SK-N-SH (cell line): ENCODE measurements around the gene OLFML2A. TPM values are rescaled to one million over a fixed set of nuclear protein-coding genes. Genes with fewer than 3 reads are reported as not detected.

Experiments
- CTCF ChIA-PET: fragments of 300-600, 350-600 bp; formaldehyde crosslinking; extraction: SDS; loops from one replicate; lab custom pipeline; 2021; lab: Yijun Ruan, JAX
- POLR2A ChIA-PET: fragments of 350-600 bp; sonication (Branson Sonifier 250); formaldehyde crosslinking; extraction: SDS; loops from one replicate; lab custom pipeline; 2020; ENCODE audit warnings: antibody characterized with exemption, inconsistent platforms; lab: Yijun Ruan, JAX
- DNase-seq: peaks from one replicate; pipeline ENCODE4 v3.0.0; 2012
- H2AFZ ChIP-seq: fragments of 200-600 bp; sonication (generic); 2 replicates; pipeline ENCODE4 v1.8.1; 2016; ENCODE audit warnings: antibody characterized with exemption, mild to moderate bottlenecking, low read depth
- H3F3A ChIP-seq: fragments of 200-600 bp; sonication (generic); replicated peaks from 2 replicates; pipeline ENCODE3; 2016; ENCODE audit warnings: antibody characterized with exemption, mild to moderate bottlenecking; ENCODE audit not compliant: insufficient read depth
- H3K27ac ChIP-seq, 2 experiments: fragments of 200-500 bp in 1 of 2; fragments of 200-600 bp in 1 of 2; sonication (Bioruptor generic) in 1 of 2; sonication (generic), shearing (Covaris generic) in 1 of 2; 2 replicates each; pipeline versions ENCODE4 v1.5.1 to v1.6.1; 2014 to 2016; ENCODE audit warnings: low read depth in 2 of 2, inconsistent platforms in 1 of 2, low read length in 1 of 2, mild to moderate bottlenecking in 1 of 2, mixed read lengths in 1 of 2
- H3K27me3 ChIP-seq: fragments of 200-600 bp; sonication (generic), shearing (Covaris generic); 2 replicates; pipeline ENCODE4 v1.6.1; 2016; ENCODE audit warnings: mixed run types; ENCODE audit not compliant: insufficient read depth
- H3K36me3 ChIP-seq, 2 experiments: fragments of 200-500 bp in 1 of 2; fragments of 200-600 bp in 1 of 2; sonication (Bioruptor generic) in 1 of 2; sonication (generic) in 1 of 2; replicated peaks in 1 of 2; 2 replicates each; pipeline versions ENCODE3 to v1.5.1; 2014 to 2016; ENCODE audit warnings: low read length in 1 of 2, mild to moderate bottlenecking in 1 of 2; ENCODE audit not compliant: insufficient read depth in 2 of 2, control insufficient read depth in 1 of 2
- H3K4me1 ChIP-seq, 2 experiments: fragments of 200-500 bp in 1 of 2; fragments of 200-600 bp in 1 of 2; sonication (Bioruptor generic) in 1 of 2; sonication (generic), shearing (Covaris generic) in 1 of 2; 2 replicates each; pipeline versions ENCODE4 v1.5.1 to v1.6.1; 2014 to 2016; ENCODE audit warnings: low read depth in 1 of 2, low read length in 1 of 2, mixed run types in 1 of 2; ENCODE audit not compliant: insufficient read depth in 2 of 2, control insufficient read depth in 1 of 2
- H3K4me2 ChIP-seq: fragments of 200-600 bp; sonication (generic), shearing (Covaris generic); 2 replicates; pipeline ENCODE4 v1.6.1; 2017; ENCODE audit warnings: mixed run types
- H3K4me3 ChIP-seq, 2 experiments: fragments of 200-500 bp in 1 of 2; fragments of 200-600 bp in 1 of 2; sonication (Bioruptor generic) in 1 of 2; sonication (generic), shearing (Covaris generic) in 1 of 2; 2 replicates each; pipeline versions ENCODE4 v1.5.1 to v1.8.1; 2014 to 2016; ENCODE audit warnings: low read depth in 2 of 2, inconsistent platforms in 1 of 2, low read length in 1 of 2, mild to moderate bottlenecking in 1 of 2, mixed read lengths in 1 of 2, moderate library complexity in 1 of 2
- H3K79me2 ChIP-seq: fragments of 200-600 bp; sonication (generic); 2 replicates; pipeline ENCODE4 v1.8.1; 2017; ENCODE audit warnings: mild to moderate bottlenecking; ENCODE audit not compliant: insufficient read depth
- H3K9ac ChIP-seq: fragments of 200-600 bp; sonication (generic); 2 replicates; pipeline ENCODE4 v1.6.1; 2017; ENCODE audit warnings: mixed run types
- H3K9me2 ChIP-seq: fragments of 200-600 bp; sonication (generic); 2 replicates; pipeline ENCODE4 v1.6.1; 2017; ENCODE audit warnings: mixed run types
- H3K9me3 ChIP-seq: fragments of 200-600 bp; sonication (generic); 2 replicates; pipeline ENCODE4 v1.6.1; 2017; ENCODE audit warnings: mixed run types, mild to moderate bottlenecking, moderate library complexity
- H4K20me1 ChIP-seq: fragments of 200-600 bp; sonication (generic); 2 replicates; pipeline ENCODE4 v1.6.1; 2017; ENCODE audit warnings: mild to moderate bottlenecking, mixed run types; ENCODE audit not compliant: insufficient read depth
- FOXJ3 ChIP-seq: sonication (generic); formaldehyde crosslinking; IDR thresholded peaks from 2 replicates; pipeline ENCODE4 v1.5.1; 2020; ENCODE audit warnings: mild to moderate bottlenecking, missing genetic modification reagents
- FOXM1 ChIP-seq: IDR thresholded peaks from 2 replicates; pipeline ENCODE4 v1.4.0; 2012; ENCODE audit warnings: low read depth, mild to moderate bottlenecking
- GATA2 ChIP-seq: sonication (generic); formaldehyde crosslinking; IDR thresholded peaks from 2 replicates; pipeline ENCODE4 v1.5.0; 2020; ENCODE audit warnings: mild to moderate bottlenecking, missing genetic modification reagents
- JUND ChIP-seq: IDR thresholded peaks from 2 replicates; pipeline ENCODE4 v1.4.0; 2012
- RAD21 ChIP-seq: IDR thresholded peaks from 2 replicates; pipeline ENCODE4 v1.6.1; 2012; ENCODE audit warnings: mild to moderate bottlenecking, low read length
- RXRA ChIP-seq: IDR thresholded peaks from 2 replicates; pipeline ENCODE4 v1.4.0; 2012; ENCODE audit warnings: low read depth, mild to moderate bottlenecking, borderline replicate concordance
- SMC3 ChIP-seq: IDR thresholded peaks from 2 replicates; pipeline ENCODE4 v1.6.1; 2012; ENCODE audit warnings: low read depth, low read length, improper control_type of control experiment
- TAF1 ChIP-seq: IDR thresholded peaks from 2 replicates; pipeline ENCODE4 v1.6.1; 2012; ENCODE audit warnings: low read depth, mild to moderate bottlenecking, low read length, moderate library complexity, borderline replicate concordance
- WGBS: methylation state at CpG from one replicate; pipeline ENCODE4 v1.1.6; 2017; ENCODE audit warnings: low lambda C conversion rate; 5-methylcytosine and 5-hydroxymethylcytosine counted together
- polyA plus RNA-seq, 3 experiments: library from polyadenylated mRNA; depleted of rRNA; stranded (reverse); fragments of >200 nt; gene quantifications; 2 replicates each; pipeline ENCODE4 v1.2.3, GENCODE V29; 2012
- TF ChIP-seq, protein P1 (sequence below): fragments of 150-350 bp; IDR thresholded peaks from 2 replicates; pipeline ENCODE4 v1.6.1; 2017; ENCODE audit warnings: antibody characterized with exemption, low read length, low read depth, borderline replicate concordance
- TF ChIP-seq, protein P2 (sequence below): IDR thresholded peaks from 2 replicates; pipeline ENCODE4 v1.4.0; 2012; ENCODE audit warnings: low read depth, borderline replicate concordance

The OLFML2A gene
- polyA plus RNA-seq, 1 of the 3 experiments (the other 2 are of a cell fraction), result 7.7 TPM

DNA sequence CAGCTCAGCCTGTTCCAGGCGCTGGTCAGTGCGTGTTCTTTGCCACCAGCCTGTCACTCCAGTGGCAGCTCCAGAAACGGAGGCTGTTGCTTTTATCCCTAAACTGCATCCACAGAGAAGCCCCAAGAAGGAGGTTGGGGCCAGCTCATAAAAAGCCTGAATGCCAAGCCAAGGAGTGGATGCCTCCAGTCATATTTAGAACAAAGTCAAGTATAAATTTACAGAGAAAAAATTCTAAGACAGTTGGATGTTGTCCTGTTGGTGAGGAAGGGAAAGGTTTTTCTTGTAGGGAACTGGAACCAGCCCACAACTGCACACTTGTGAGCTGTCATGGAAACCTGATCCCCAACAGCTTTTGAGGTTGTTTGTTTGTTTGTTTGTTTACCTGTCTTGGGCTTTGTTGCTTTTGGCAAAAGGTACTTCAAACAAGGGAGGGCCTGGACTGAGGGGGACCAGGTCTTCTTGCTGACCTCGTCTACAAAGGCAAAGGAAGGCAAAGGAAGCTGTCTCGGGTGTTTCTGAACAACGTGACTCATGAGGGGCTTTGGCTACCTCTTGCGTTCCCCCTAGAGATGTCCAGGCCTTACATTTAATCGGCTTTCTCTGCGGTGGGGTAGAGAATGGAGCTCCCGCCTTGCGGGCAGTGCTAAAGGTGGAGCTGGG lies 36.7 kb downstream of the OLFML2A start:
- 86% methylated on average over 11 of the region's 11 CpGs for WGBS
- Histone ChIP-seq H3K4me3 (no peak overlapping the region), H4K20me1 (no peaks in the 10 kb centered on the region), H3K9ac (no peak overlapping the region), H3K4me2 (peak overlapping the region; percentile 55; the same call in 1 of the 2 replicates), H3K27ac (peak overlapping the region in 1 of 2 experiments; percentile 72; a peak in 1 of 4 replicates), H3K4me1 (peaks cover 3 to 25% of the 10 kb centered on the region in 2 experiments; a peak in 3 of 4 replicates), H3F3A (peaks cover 29% of the 10 kb centered on the region)
- CTCF ChIA-PET, result interaction anchor here (1.1 to 3.3 kb wide), 8 partner anchors 21 to 47 kb away, joined by 3 to 22 read pairs (median 3); partner anchors contain the start of genes NR6A1 and WDR38
- no peak for TF ChIP-seq FOXJ3 (CRISPR knock-in tag)
- TF ChIP-seq JUND, result no peak
- TF ChIP-seq GATA2 (CRISPR knock-in tag), result no peak
- TF ChIP-seq RXRA, result no peak
- TF ChIP-seq, all 33 proteins: peak for 0
- H3K9me3 ChIP-seq, result no peaks in the 10 kb centered on the region
- no peaks in the 10 kb centered on the region for H3K79me2 ChIP-seq
- POLR2A ChIA-PET, result no interaction called here
- H2AFZ ChIP-seq, result no peak overlapping the region
- no peaks in the 10 kb centered on the region for H3K9me2 ChIP-seq
- H3K27me3 ChIP-seq, result no peaks in the 10 kb centered on the region
- DNase-seq, result peak; percentile 11
- H3K36me3 ChIP-seq, result no peaks in the 10 kb centered on the region

DNA sequence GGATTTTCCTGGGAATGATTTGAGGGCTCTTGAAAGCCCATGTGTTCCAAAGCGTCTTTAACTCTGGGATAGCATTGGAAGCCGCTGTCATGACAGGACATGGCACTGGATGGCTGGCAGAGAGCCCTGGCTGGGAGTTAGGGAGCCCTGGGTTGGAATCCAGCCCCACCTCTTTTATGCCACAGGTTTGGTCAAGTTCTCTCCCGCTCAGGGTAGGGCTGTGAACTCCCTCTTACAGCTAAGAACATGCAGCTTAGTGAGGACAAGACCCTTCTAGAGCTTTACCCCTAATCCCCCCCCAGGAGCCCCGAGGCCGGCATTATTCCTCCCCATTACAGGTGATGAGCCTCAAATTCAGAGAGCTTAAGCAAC lies 37.2 kb downstream of the OLFML2A start:
- 100% methylated on average over 3 of the region's 5 CpGs for WGBS
- ChIA-PET POLR2A (no interaction called here), CTCF (interaction anchor here (1.1 to 3.3 kb wide), 7 partner anchors 21 to 47 kb away, joined by 3 to 22 read pairs (median 3); partner anchors contain the start of genes NR6A1 and WDR38)
- H3K9me2 ChIP-seq, result no peaks in the 10 kb centered on the region
- H3K36me3 ChIP-seq, result no peaks in the 10 kb centered on the region
- no peak overlapping the region for H3K27ac ChIP-seq
- TF ChIP-seq FOXM1 (no peak), RAD21 (no peak), SMC3 (no peak), TAF1 (no peak), JUND (no peak)
- TF ChIP-seq, protein P1, sequence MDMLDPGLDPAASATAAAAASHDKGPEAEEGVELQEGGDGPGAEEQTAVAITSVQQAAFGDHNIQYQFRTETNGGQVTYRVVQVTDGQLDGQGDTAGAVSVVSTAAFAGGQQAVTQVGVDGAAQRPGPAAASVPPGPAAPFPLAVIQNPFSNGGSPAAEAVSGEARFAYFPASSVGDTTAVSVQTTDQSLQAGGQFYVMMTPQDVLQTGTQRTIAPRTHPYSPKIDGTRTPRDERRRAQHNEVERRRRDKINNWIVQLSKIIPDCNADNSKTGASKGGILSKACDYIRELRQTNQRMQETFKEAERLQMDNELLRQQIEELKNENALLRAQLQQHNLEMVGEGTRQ, result no peak
- TF ChIP-seq, protein P2, sequence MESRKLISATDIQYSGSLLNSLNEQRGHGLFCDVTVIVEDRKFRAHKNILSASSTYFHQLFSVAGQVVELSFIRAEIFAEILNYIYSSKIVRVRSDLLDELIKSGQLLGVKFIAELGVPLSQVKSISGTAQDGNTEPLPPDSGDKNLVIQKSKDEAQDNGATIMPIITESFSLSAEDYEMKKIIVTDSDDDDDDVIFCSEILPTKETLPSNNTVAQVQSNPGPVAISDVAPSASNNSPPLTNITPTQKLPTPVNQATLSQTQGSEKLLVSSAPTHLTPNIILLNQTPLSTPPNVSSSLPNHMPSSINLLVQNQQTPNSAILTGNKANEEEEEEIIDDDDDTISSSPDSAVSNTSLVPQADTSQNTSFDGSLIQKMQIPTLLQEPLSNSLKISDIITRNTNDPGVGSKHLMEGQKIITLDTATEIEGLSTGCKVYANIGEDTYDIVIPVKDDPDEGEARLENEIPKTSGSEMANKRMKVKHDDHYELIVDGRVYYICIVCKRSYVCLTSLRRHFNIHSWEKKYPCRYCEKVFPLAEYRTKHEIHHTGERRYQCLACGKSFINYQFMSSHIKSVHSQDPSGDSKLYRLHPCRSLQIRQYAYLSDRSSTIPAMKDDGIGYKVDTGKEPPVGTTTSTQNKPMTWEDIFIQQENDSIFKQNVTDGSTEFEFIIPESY, result no peak
- DNase-seq, result no peak
- H3K4me2 ChIP-seq, result peak overlapping the region; percentile 37; the same call in 1 of the 2 replicates
- H2AFZ ChIP-seq, result no peak overlapping the region
- peaks cover 8 to 25% of the 10 kb centered on the region in 2 experiments; a peak in 3 of 4 replicates for H3K4me1 ChIP-seq
- H3F3A ChIP-seq, result peaks cover 29% of the 10 kb centered on the region
- H3K9ac ChIP-seq, result no peak overlapping the region
- H4K20me1 ChIP-seq, result no peaks in the 10 kb centered on the region
- no peaks in the 10 kb centered on the region for H3K27me3 ChIP-seq
- H3K79me2 ChIP-seq, result no peaks in the 10 kb centered on the region
- no peak overlapping the region for H3K4me3 ChIP-seq
- H3K9me3 ChIP-seq, result no peaks in the 10 kb centered on the region
